ENCODE data around the gene TCP11L2. TPM values are rescaled to one million over a fixed set of nuclear protein-coding genes. Genes with fewer than 3 reads are reported as not detected.

Gene TCP11L2
- total and polyA plus RNA-seq, 2 of the 8 experiments (the other 6 are each of a cell fraction or from before 2014, with no cell fraction given), result 2.1 to 7.1 TPM

- H2BK120ac ChIP-seq (replicated peaks; ENCODE audit: low read depth, low read length), result no peak overlapping the region
- no peak overlapping the region for H2BK20ac ChIP-seq (ENCODE audit: low read length)
- no peak overlapping the region for H3K18ac ChIP-seq (ENCODE audit: extremely low read depth, low read length)
- no peaks in the 10 kb centered on the region for H3K79me2 ChIP-seq (ENCODE audit: control insufficient read depth in 1 of 2, insufficient read depth in 2 of 2, low read length in 2 of 2)
- no peak overlapping the region for H3K27ac ChIP-seq (ENCODE audit: low read depth, low read length)
- WGBS, 2 experiments (ENCODE audit: extremely low coverage in 1 of 2, insufficient coverage in 1 of 2, insufficient read length in 1 of 2, insufficient replicate concordance in 2 of 2, low coverage in 1 of 2, low lambda C conversion rate in 2 of 2, missing lambda C conversion rate in 1 of 2), result 86% methylated on average over 4 of the region's 4 CpGs; no CpG with 5 or more reads in 1 of the 2 experiments
- H3K23me2 ChIP-seq (ENCODE audit: low read depth, low read length), result no peaks in the 10 kb centered on the region
- no peak overlapping the region for H2BK15ac ChIP-seq (ENCODE audit: low read length)
- H3K14ac ChIP-seq (ENCODE audit: insufficient read length), result no peak overlapping the region
- no peak overlapping the region for H3K23ac ChIP-seq (ENCODE audit: insufficient read length)
- no peaks in the 10 kb centered on the region for H3K79me1 ChIP-seq (ENCODE audit: low read depth, low read length)
- TF ChIP-seq YY1 (IDR thresholded peaks at IDR 0.05; ENCODE audit: low read depth, low read length), result no peak
- no peak for TF ChIP-seq KDM4A (IDR thresholded peaks at IDR 0.05; ENCODE audit: low read depth, low read length, severe bottlenecking)
- no peak for TF ChIP-seq RBBP5 (IDR thresholded peaks at IDR 0.05; ENCODE audit: borderline replicate concordance, low read depth, low read length)
- TF ChIP-seq GTF2F1 (IDR thresholded peaks at IDR 0.05; ENCODE audit: borderline replicate concordance, low read depth, low read length), result no peak
- no peak for TF ChIP-seq GABPA (IDR thresholded peaks at IDR 0.05; ENCODE audit: borderline replicate concordance, insufficient read depth, low read length)
- TF ChIP-seq RXRA (IDR thresholded peaks at IDR 0.05; ENCODE audit: insufficient read depth, low read depth, low read length), result no peak
- no peak for TF ChIP-seq SAP30 (IDR thresholded peaks at IDR 0.05; ENCODE audit: insufficient read depth, insufficient replicate concordance, low read length)
- no peak for TF ChIP-seq KDM5A (IDR thresholded peaks at IDR 0.05; ENCODE audit: low read length)
- FAIRE-seq (no peak), DNase-seq (ENCODE audit: low read depth in 1 of 2, low spot score in 2 of 2) (no peak)
- H3K36me3 ChIP-seq (ENCODE audit: control insufficient read depth in 2 of 4, insufficient read depth in 4 of 4, low read length in 3 of 4), result peaks cover 0 to 14% (median 1%) of the 10 kb centered on the region in 4 experiments; a peak in 2 of 8 replicates
- ChIA-PET CTCF (ENCODE audit: partially characterized antibody) (interaction anchor here (1.1 to 2.4 kb wide), 5 partner anchors 9 to 541 kb away, joined by 3 to 10 read pairs (median 3); partner anchors contain the start of gene POLR3B), POLR2A (ENCODE audit: partially characterized antibody) (no interaction called here)
- no peak overlapping the region for H3K4me2 ChIP-seq (ENCODE audit: insufficient read depth in 1 of 2, low read depth in 2 of 2, low read length in 2 of 2)
- H3K27me3 ChIP-seq (replicated peaks in 1 of 4; ENCODE audit: control insufficient read depth in 3 of 4, extremely low read depth in 1 of 4, insufficient read depth in 3 of 4, low read length in 3 of 4), result no peaks in the 10 kb centered on the region
- H2BK5ac ChIP-seq (ENCODE audit: low read depth, low read length), result no peak overlapping the region
- no peak overlapping the region for H3K56ac ChIP-seq (replicated peaks; ENCODE audit: insufficient read length, low read depth, low read length)
- no peak overlapping the region for H2AK5ac ChIP-seq (ENCODE audit: low read depth, low read length)
- H3K9me3 ChIP-seq (ENCODE audit: insufficient read depth in 2 of 2, low read depth in 1 of 2, low read length in 1 of 2), result no peaks in the 10 kb centered on the region
- H3K4me1 ChIP-seq (replicated peaks in 1 of 4; ENCODE audit: control insufficient read depth in 3 of 4, insufficient read depth in 4 of 4, low read length in 3 of 4), result no peaks in the 10 kb centered on the region
- no peak overlapping the region for H2BK12ac ChIP-seq (ENCODE audit: low read depth, low read length)
- H4K8ac ChIP-seq (ENCODE audit: extremely low read depth, insufficient read depth, low read length), result no peak overlapping the region
- H4K5ac ChIP-seq (ENCODE audit: insufficient read length, low read depth, low read length), result no peak overlapping the region
- H3K4ac ChIP-seq (replicated peaks; ENCODE audit: insufficient read length, low read depth, low read length), result no peak overlapping the region
- no peak overlapping the region for H3K4me3 ChIP-seq (ENCODE audit: extremely low read depth in 1 of 4, insufficient read depth in 2 of 4, low read depth in 3 of 4, low read length in 4 of 4)
- H4K20me1 ChIP-seq (replicated peaks in 1 of 2; ENCODE audit: control insufficient read depth in 1 of 2, insufficient read depth in 2 of 2, low read length in 2 of 2), result no peaks in the 10 kb centered on the region
- H3K9ac ChIP-seq (replicated peaks in 1 of 4; ENCODE audit: extremely low read depth in 1 of 4, low read depth in 3 of 4, low read length in 3 of 4), result no peak overlapping the region
- no peak overlapping the region for H2AFZ ChIP-seq (ENCODE audit: low read length)
- H4K91ac ChIP-seq (replicated peaks; ENCODE audit: insufficient read length, low read length), result no peak overlapping the region
Measured at GRCh38 chr12:106378788-106379187, 76.3 kb downstream of the TCP11L2 start.
